Sigmoid colon (tissue), 7 donors: ENCODE measurements around the gene MACROD2. TPM values are rescaled to one million over a fixed set of nuclear protein-coding genes. Genes with fewer than 3 reads are reported as not detected.

Experiments used
- DNase-seq: peaks from one replicate; pipeline ENCODE4 v3.0.0-alpha.2; 2019
- H3K27ac ChIP-seq, 4 donors: fragments of 200-600 bp; sonication (generic); one replicate each; pipeline ENCODE4 v1.5.1; 2016 to 2019; ENCODE audit warnings: mild to moderate bottlenecking in 1 of 4
- H3K27me3 ChIP-seq, 3 donors: fragments of 200-600 bp; sonication (generic); one replicate each; pipeline ENCODE4 v1.5.1; 2019; ENCODE audit warnings: mild to moderate bottlenecking in 1 of 3
- H3K36me3 ChIP-seq, 4 donors: fragments of 200-600 bp; sonication (generic); one replicate each; pipeline ENCODE4 v1.5.1; 2016 to 2019
- H3K4me1 ChIP-seq, 4 donors: fragments of 200-600 bp; sonication (generic); one replicate each; pipeline ENCODE4 v1.5.1; 2017 to 2019
- H3K4me3 ChIP-seq, 4 donors: fragments of 200-600 bp; sonication (generic); one replicate each; pipeline ENCODE4 v1.5.1; 2017 to 2019; ENCODE audit warnings: mild to moderate bottlenecking in 2 of 4, moderate library complexity in 1 of 4
- H3K9me3 ChIP-seq, 4 donors: fragments of 200-600 bp in 3 of 4; sonication (generic) in 3 of 4; one replicate each; pipeline versions ENCODE4 v1.5.1 to v1.6.1; 2013 to 2019
- EP300 ChIP-seq, 4 donors: sonication (generic); formaldehyde crosslinking; IDR thresholded peaks; one replicate each; pipeline ENCODE4 v1.6.1; 2017; ENCODE audit warnings: antibody characterized with exemption in 4 of 4
- POLR2A ChIP-seq, 2 donors: fragments of 450-650 bp; IDR thresholded peaks; one replicate each; pipeline ENCODE4 v1.6.1; 2016; ENCODE audit warnings: antibody characterized with exemption in 2 of 2, mild to moderate bottlenecking in 2 of 2, moderate library complexity in 2 of 2
- POLR2AphosphoS5 ChIP-seq, 4 donors: sonication (generic); formaldehyde crosslinking; IDR thresholded peaks; one replicate each; pipeline ENCODE4 v1.6.1; 2017; ENCODE audit warnings: antibody characterized with exemption in 4 of 4
- WGBS, 2 donors: extraction: QIAGEN DNeasy Blood & Tissue Kit; methylation state at CpG; one replicate each; pipeline ENCODE4 v1.1.7; 2013; 5-methylcytosine and 5-hydroxymethylcytosine counted together
- intact Hi-C: fragments of 100-400 bp; cut with DNase I; formaldehyde crosslinking; loops from one replicate; pipeline ENCODE4 v1.15.1; 2023
- polyA plus RNA-seq, 3 donors: library from polyadenylated mRNA; stranded (reverse); fragments of 200-250 nt; gene quantifications; one replicate each; pipeline ENCODE4 v1.2.3, GENCODE V29; 2013
- total RNA-seq, 4 donors: library from RNA; depleted of rRNA; stranded (reverse); fragments of >200 nt; gene quantifications; one replicate each; pipeline ENCODE4 v1.1.0, GENCODE V29; 2016
- TF ChIP-seq, protein P1 (sequence below), 4 experiments: fragments of 450-650 bp in 3 of 4; fragments of 200-600 bp in 1 of 4; IDR thresholded peaks; one replicate each; pipeline ENCODE4 v1.5.1; 2016 to 2019; ENCODE audit warnings: antibody characterized with exemption in 4 of 4, mild to moderate bottlenecking in 3 of 4, moderate library complexity in 2 of 4
- donor health status: healthy with polysubstance abuse.
- donor health status: Bipolar disorder and iron deficiency.
- donor health status: healthy.

The MACROD2 gene
- total and polyA plus RNA-seq, 7 donors: 1.2 to 22.4 (median 5.8) TPM

DNA sequence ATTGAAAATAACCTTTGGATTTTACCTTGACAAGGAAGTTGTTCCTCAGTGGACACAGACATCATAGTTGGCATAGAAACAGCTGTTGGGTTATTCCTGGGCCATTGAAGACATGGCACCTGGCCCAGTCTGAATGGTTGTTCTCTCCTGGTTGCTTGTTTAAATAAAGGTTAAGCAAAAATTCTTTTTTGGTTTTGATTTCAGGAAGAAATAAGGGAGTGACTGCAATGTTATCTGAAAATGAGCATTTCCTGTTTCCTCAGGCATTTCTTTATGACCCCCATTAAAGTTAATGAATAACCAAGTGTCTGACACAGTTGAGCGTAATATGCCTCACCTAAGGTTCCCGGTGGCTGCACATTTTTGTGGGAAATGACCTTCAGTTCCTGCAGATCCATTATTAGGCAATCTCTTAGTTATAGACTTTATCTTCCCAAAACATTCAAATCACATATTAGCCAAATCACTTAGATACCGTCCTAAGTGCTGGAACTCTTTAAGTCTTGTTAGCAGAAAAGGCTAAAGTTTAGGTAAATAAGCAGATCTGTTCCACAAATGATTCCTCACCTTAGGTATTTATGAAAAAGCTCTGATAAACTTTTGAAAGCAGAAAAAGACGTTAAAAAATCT lies 990.8 kb downstream of the MACROD2 start:
- intact Hi-C loops: no loop called here
- no peaks in the 10 kb centered on the region for H3K4me1 ChIP-seq
- no peaks in the 10 kb centered on the region for H3K27me3 ChIP-seq
- 11 to 53% methylated on average over 4 of the region's 4 CpGs for WGBS, 2 donors
- no peak overlapping the region for H3K27ac ChIP-seq
- no peak for DNase-seq
- H3K9me3 ChIP-seq: peaks cover 0 to 5% (median 1%) of the 10 kb centered on the region in 4 donors
- H3K36me3 ChIP-seq: no peaks in the 10 kb centered on the region
- no peak for TF ChIP-seq POLR2A (IDR thresholded peaks at IDR 0.05)
- no peak for TF ChIP-seq POLR2AphosphoS5 (IDR thresholded peaks at IDR 0.05)
- no peak overlapping the region for H3K4me3 ChIP-seq

DNA sequence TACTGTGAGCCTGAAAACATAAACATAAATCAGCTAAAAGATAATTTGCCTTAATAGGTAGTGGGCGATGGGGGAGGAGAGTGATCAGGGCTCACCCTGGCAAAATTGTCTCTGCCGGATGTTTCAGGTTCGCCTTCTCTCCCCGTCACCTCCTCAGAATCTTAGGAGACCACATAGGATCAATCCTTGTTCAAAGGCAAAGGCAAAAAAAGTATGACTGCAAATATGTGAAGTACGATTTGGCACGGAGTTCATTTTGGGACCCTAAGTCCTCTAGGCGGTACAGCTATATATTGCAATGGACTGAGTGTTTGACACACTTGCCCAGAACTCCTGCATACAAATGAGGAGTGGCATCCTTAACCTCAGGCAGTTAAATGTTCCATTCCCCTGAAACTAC lies 991.3 kb downstream of the MACROD2 start:
- H3K4me1 ChIP-seq: no peaks in the 10 kb centered on the region
- TF ChIP-seq EP300 (IDR thresholded peaks at IDR 0.05) (no peak), POLR2AphosphoS5 (IDR thresholded peaks at IDR 0.05) (no peak), POLR2A (IDR thresholded peaks at IDR 0.05) (no peak)
- TF ChIP-seq, protein P1, sequence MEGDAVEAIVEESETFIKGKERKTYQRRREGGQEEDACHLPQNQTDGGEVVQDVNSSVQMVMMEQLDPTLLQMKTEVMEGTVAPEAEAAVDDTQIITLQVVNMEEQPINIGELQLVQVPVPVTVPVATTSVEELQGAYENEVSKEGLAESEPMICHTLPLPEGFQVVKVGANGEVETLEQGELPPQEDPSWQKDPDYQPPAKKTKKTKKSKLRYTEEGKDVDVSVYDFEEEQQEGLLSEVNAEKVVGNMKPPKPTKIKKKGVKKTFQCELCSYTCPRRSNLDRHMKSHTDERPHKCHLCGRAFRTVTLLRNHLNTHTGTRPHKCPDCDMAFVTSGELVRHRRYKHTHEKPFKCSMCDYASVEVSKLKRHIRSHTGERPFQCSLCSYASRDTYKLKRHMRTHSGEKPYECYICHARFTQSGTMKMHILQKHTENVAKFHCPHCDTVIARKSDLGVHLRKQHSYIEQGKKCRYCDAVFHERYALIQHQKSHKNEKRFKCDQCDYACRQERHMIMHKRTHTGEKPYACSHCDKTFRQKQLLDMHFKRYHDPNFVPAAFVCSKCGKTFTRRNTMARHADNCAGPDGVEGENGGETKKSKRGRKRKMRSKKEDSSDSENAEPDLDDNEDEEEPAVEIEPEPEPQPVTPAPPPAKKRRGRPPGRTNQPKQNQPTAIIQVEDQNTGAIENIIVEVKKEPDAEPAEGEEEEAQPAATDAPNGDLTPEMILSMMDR (IDR thresholded peaks at IDR 0.05): no peak
- no peak for DNase-seq
- H3K4me3 ChIP-seq: no peak overlapping the region
- no peak overlapping the region for H3K27ac ChIP-seq
- H3K27me3 ChIP-seq: no peaks in the 10 kb centered on the region
- no peaks in the 10 kb centered on the region for H3K36me3 ChIP-seq
- intact Hi-C loops: no loop called here
- peaks cover 0 to 5% (median 1%) of the 10 kb centered on the region in 4 donors for H3K9me3 ChIP-seq
- WGBS, 2 donors: 38 to 79% methylated on average over 7 of the region's 7 CpGs

DNA sequence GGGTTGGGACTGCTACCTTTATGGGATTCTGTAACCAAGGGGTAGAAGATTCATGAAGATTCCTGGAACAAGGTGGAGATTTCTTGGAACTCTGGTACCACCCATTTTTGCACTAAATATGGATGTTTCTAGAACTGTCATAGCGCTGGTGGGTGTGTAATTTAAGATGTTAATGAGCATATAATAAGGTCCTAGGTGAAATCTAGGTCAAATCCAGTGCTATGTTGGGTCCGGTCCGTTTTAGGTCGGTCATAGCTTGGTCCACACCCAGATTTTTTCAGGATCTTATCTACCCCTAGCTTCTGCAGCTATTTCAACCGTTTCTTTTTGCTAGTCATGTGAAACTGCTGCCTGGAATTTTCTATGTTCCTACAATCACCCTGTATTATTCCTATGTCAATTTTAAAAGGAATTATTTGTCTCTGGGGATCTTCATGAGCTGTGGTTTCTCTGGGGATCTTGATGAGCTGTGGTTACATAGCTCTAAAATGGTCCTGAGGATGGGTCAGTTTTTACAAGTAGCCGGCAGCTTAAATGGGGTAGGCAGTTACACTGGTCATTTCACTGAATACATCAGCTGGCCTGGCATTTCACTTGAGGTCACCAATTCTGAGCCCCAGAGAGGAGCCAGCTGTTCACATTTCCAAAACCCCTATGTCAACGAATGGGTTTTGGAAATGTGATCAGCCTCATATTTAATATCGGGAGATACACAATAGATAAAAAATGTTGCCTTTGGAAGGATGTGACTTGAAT lies 994.4 kb downstream of the MACROD2 start:
- Histone ChIP-seq H3K9me3 (no peaks in the 10 kb centered on the region), H3K27ac (no peak overlapping the region), H3K4me1 (no peaks in the 10 kb centered on the region), H3K27me3 (no peaks in the 10 kb centered on the region), H3K36me3 (no peaks in the 10 kb centered on the region), H3K4me3 (no peak overlapping the region)
- intact Hi-C loops: no loop called here
- no peak for DNase-seq
- no peak for TF ChIP-seq POLR2A (IDR thresholded peaks at IDR 0.05)
- TF ChIP-seq POLR2AphosphoS5 (IDR thresholded peaks at IDR 0.05): no peak
- TF ChIP-seq, protein P1 (IDR thresholded peaks at IDR 0.05): no peak
- no peak for TF ChIP-seq EP300 (IDR thresholded peaks at IDR 0.05)
- WGBS, 2 donors: 90 to 92% methylated on average over 8 of the region's 8 CpGs

DNA sequence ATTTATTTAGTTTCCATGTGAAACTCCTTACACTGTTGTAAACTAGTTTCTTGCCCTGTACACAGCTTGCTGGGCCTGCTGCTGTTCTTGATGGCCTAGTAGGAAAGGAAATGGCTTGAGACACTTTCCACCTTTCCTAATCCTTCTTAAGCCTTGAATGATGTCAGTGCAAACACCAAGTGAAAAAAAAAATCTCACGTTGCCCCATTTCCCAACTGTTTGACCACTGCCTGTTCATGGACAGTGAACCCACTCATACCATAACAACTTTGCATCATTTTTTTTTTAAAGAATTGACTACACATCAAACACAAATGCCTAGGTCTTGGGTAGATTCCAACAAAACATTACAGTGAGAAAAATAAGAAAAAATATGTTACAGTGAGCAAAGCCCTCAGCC lies 995.7 kb downstream of the MACROD2 start:
- TF ChIP-seq POLR2AphosphoS5 (IDR thresholded peaks at IDR 0.05) (no peak), EP300 (IDR thresholded peaks at IDR 0.05) (no peak), POLR2A (IDR thresholded peaks at IDR 0.05) (no peak)
- TF ChIP-seq, protein P1 (IDR thresholded peaks at IDR 0.05): no peak
- WGBS, 2 donors: 87 to 88% methylated on average over 1 of the region's 1 CpG

DNA sequence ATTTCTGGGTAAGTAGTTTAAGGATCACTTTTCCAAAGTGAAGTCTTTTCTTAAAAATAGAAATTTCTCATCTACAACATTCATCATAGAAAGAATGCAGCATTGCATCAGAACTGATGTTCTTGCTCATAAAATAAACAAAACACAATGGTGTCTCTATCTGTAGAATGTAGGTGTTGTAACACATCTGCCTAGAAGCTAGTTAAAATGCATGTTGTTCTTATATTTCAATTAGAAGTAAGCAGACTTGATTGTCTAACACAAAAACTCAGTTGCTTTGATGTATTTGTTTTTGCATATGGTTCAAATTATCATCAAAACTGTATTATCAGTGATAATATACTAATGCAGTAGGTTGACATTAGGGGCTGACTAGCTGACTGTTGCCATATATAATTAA lies 996.8 kb downstream of the MACROD2 start:
- Histone ChIP-seq H3K27me3 (no peaks in the 10 kb centered on the region), H3K4me1 (no peaks in the 10 kb centered on the region), H3K4me3 (no peak overlapping the region), H3K36me3 (no peaks in the 10 kb centered on the region), H3K27ac (no peak overlapping the region), H3K9me3 (no peaks in the 10 kb centered on the region)
- no peak for DNase-seq
- no peak for TF ChIP-seq POLR2A (IDR thresholded peaks at IDR 0.05)
- TF ChIP-seq, protein P1 (IDR thresholded peaks at IDR 0.05): no peak
- TF ChIP-seq POLR2AphosphoS5 (IDR thresholded peaks at IDR 0.05): no peak
- TF ChIP-seq EP300 (IDR thresholded peaks at IDR 0.05): no peak
- intact Hi-C loops: no loop called here

More for the DNA sequence above, 995.7 kb downstream of the MACROD2 start:
- H3K4me1 ChIP-seq: no peaks in the 10 kb centered on the region
- intact Hi-C loops: no loop called here
- no peak for DNase-seq
- no peaks in the 10 kb centered on the region for H3K9me3 ChIP-seq
- H3K27me3 ChIP-seq: no peaks in the 10 kb centered on the region
- no peak overlapping the region for H3K27ac ChIP-seq
- H3K4me3 ChIP-seq: no peak overlapping the region
- no peaks in the 10 kb centered on the region for H3K36me3 ChIP-seq
